Thoracic aorta (tissue), 2 donors: ENCODE data around the gene DUSP9. TPM values are rescaled to one million over a fixed set of nuclear protein-coding genes. Genes with fewer than 3 reads are reported as not detected.

ENCODE experiments used
- ATAC-seq: fragments of 150-250 bp; one replicate; pipeline ENCODE4 v1.8.0; 2017; ENCODE audit warnings: low read depth; ENCODE audit not compliant: insufficient number of reproducible peaks, low FRiP score
- DNase-seq: peaks from one replicate; pipeline ENCODE4 v3.0.0-alpha.2; 2020; ENCODE audit warnings: low spot score
- H3K27ac ChIP-seq, 2 donors: fragments of 200-600 bp; sonication (generic); 1 replicate in 1 of 2; 2 replicates in 1 of 2; pipeline ENCODE4 v1.5.1; 2016; ENCODE audit warnings: mild to moderate bottlenecking in 2 of 2, moderate library complexity in 2 of 2
- H3K27me3 ChIP-seq: fragments of 200-600 bp; sonication (generic); replicated peaks from 2 replicates; pipeline ENCODE4 v1.6.0; 2016; ENCODE audit warnings: mild to moderate bottlenecking; ENCODE audit not compliant: insufficient read depth
- H3K36me3 ChIP-seq: fragments of 200-600 bp; sonication (generic); one replicate; pipeline ENCODE4 v1.5.1; 2016
- H3K4me1 ChIP-seq, 2 donors: fragments of 200-600 bp; sonication (generic); 1 replicate in 1 of 2; 2 replicates in 1 of 2; pipeline versions ENCODE4 v1.5.1 to v1.6.0; 2016; ENCODE audit warnings: low read depth in 2 of 2, mild to moderate bottlenecking in 1 of 2; ENCODE audit not compliant: control insufficient read depth in 1 of 2
- H3K4me3 ChIP-seq: fragments of 200-600 bp; sonication (generic); 2 replicates; pipeline ENCODE4 v1.5.1; 2016; ENCODE audit warnings: mild to moderate bottlenecking
- H3K9me3 ChIP-seq: fragments of 200-600 bp; sonication (generic); 2 replicates; pipeline ENCODE4 v1.5.1; 2016
- total RNA-seq, 2 donors: library from RNA; depleted of rRNA; stranded (reverse); fragments of >200 nt; gene quantifications; one replicate each; pipeline versions ENCODE4 v1.1.0 to v1.2.3, GENCODE V29; 2016
- TF ChIP-seq, protein P1 (sequence below): fragments of 200-600 bp; sonication (generic); IDR thresholded peaks from one replicate; pipeline ENCODE4 v1.5.1; 2019; ENCODE audit warnings: antibody characterized with exemption

DUSP9 gene
- total RNA-seq, 2 donors from 2014 or later = not detected

DNA sequence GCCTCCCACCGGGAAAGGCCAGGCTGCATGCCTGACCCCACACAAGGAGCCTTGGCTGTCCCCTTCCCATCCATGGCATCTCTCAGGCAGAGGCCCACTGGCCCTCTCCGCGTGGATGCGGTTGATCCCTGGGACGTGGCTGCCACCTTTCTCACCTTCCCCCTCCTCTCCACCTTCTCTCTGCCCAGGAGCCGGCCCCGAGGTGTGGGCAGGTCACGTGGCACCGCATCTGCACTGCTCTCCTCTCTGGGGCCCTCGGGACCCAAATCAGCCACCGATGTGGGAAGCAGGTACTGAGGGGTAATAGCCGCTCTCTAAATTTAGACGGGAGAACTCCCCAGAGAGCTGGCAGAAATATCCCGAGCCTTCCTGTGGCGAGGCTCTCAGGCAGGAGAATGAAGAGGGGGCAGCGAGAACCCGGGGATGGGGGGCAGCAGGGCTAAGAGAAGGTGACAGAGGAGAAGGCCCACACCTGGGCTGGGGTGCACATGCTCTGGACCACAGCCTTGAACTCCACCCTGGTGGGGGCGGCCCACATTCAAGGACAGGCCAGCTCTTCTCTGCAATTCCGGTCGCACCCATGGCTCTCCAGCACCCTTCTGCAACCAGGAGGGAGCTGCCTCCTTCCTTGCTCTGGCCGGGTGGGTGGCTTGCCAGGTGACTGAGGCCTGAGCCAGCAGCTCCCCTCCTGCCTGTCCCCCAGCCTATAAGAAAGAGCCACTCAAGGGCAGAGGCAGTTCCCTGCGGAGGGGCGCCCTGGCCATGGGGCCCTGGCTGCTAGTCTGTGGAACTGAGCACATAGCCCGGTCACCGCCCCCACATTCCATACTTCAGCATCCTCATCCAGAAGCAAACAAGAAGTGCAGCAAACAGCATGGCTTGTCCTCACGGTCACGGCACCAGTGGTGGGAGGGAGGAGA, 9.6 kb upstream of the DUSP9 start:
- TF ChIP-seq, protein P1, sequence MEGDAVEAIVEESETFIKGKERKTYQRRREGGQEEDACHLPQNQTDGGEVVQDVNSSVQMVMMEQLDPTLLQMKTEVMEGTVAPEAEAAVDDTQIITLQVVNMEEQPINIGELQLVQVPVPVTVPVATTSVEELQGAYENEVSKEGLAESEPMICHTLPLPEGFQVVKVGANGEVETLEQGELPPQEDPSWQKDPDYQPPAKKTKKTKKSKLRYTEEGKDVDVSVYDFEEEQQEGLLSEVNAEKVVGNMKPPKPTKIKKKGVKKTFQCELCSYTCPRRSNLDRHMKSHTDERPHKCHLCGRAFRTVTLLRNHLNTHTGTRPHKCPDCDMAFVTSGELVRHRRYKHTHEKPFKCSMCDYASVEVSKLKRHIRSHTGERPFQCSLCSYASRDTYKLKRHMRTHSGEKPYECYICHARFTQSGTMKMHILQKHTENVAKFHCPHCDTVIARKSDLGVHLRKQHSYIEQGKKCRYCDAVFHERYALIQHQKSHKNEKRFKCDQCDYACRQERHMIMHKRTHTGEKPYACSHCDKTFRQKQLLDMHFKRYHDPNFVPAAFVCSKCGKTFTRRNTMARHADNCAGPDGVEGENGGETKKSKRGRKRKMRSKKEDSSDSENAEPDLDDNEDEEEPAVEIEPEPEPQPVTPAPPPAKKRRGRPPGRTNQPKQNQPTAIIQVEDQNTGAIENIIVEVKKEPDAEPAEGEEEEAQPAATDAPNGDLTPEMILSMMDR = no peak
- Histone ChIP-seq H3K4me3 (no peak overlapping the region), H3K9me3 (no peaks in the 10 kb centered on the region), H3K27ac (no peak overlapping the region), H3K36me3 (no peaks in the 10 kb centered on the region), H3K4me1 (no peaks in the 10 kb centered on the region), H3K27me3 (no peaks in the 10 kb centered on the region)
- ATAC-seq (no peak), DNase-seq (no peak)

GRCh38 chrX:153638041-153638371, 9.0 kb upstream of the DUSP9 start:
- no peaks in the 10 kb centered on the region for H3K9me3 ChIP-seq
- no peaks in the 10 kb centered on the region for H3K27me3 ChIP-seq
- DNase-seq = no peak
- no peaks in the 10 kb centered on the region for H3K4me1 ChIP-seq
- TF ChIP-seq, protein P1 = no peak
- no peaks in the 10 kb centered on the region for H3K36me3 ChIP-seq
- no peak overlapping the region for H3K27ac ChIP-seq
- ATAC-seq = no peak
- no peak overlapping the region for H3K4me3 ChIP-seq

- DNase-seq (no peak), ATAC-seq (no peak)
- Histone ChIP-seq H3K27me3 (no peaks in the 10 kb centered on the region), H3K4me1 (peaks cover 0 to 4% of the 10 kb centered on the region in 2 donors), H3K36me3 (no peaks in the 10 kb centered on the region), H3K27ac (no peak overlapping the region), H3K4me3 (no peak overlapping the region), H3K9me3 (no peaks in the 10 kb centered on the region)
- TF ChIP-seq, protein P1 = no peak
Measured at GRCh38 chrX:153638436-153639176, 8.4 kb upstream of the DUSP9 start.

- H3K9me3 ChIP-seq = no peaks in the 10 kb centered on the region
- H3K36me3 ChIP-seq = no peaks in the 10 kb centered on the region
- H3K27me3 ChIP-seq = no peaks in the 10 kb centered on the region
- peaks cover 0 to 8% of the 10 kb centered on the region in 2 donors for H3K4me1 ChIP-seq
- TF ChIP-seq, protein P1 = no peak
- ATAC-seq (no peak), DNase-seq (no peak)
- no peak overlapping the region for H3K27ac ChIP-seq
- H3K4me3 ChIP-seq = no peak overlapping the region
Measured at GRCh38 chrX:153639177-153640044, 7.6 kb upstream of the DUSP9 start.
